CD14-positive monocyte (primary cell): ENCODE measurements around the gene HSPB2. TPM values are rescaled to one million over a fixed set of nuclear protein-coding genes. Genes with fewer than 3 reads are reported as not detected.

Experiments
- DNase-seq, 3 donors: peaks; one replicate each; pipeline ENCODE4 v3.0.0-alpha.2; 2011 to 2022
- H2AFZ ChIP-seq: 2 replicates; pipeline ENCODE4 v1.6.0; 2012; ENCODE audit warnings: mild to moderate bottlenecking, low read depth, low read length, inconsistent platforms; ENCODE audit not compliant: insufficient read depth, poor library complexity, severe bottlenecking
- H3K27ac ChIP-seq, 2 donors: 1 replicate in 1 of 2; 2 replicates in 1 of 2; pipeline ENCODE4 v1.5.1; 2012 to 2013; ENCODE audit warnings: low read length in 2 of 2, control low read depth in 1 of 2, inconsistent platforms in 1 of 2, low read depth in 1 of 2, mild to moderate bottlenecking in 1 of 2
- H3K27me3 ChIP-seq, 2 donors: one replicate each; pipeline versions ENCODE4 v1.6.0 to v1.6.1; 2011 to 2013; ENCODE audit warnings: low read length in 2 of 2; ENCODE audit not compliant: control insufficient read depth in 2 of 2, insufficient read depth in 2 of 2
- H3K36me3 ChIP-seq, 2 donors: replicated peaks in 1 of 2; 1 replicate in 1 of 2; 2 replicates in 1 of 2; pipeline versions ENCODE4 v1.5.1 to v1.6.1; 2012 to 2013; ENCODE audit warnings: low read length in 2 of 2, control low read depth in 1 of 2, inconsistent platforms in 1 of 2, mild to moderate bottlenecking in 1 of 2; ENCODE audit not compliant: insufficient read depth in 2 of 2, control insufficient read depth in 1 of 2
- H3K4me1 ChIP-seq, 2 donors: 1 replicate in 1 of 2; 2 replicates in 1 of 2; pipeline versions ENCODE4 v1.5.1 to v1.6.1; 2012 to 2013; ENCODE audit warnings: low read length in 2 of 2, control low read depth in 1 of 2, inconsistent platforms in 1 of 2, mild to moderate bottlenecking in 1 of 2, moderate library complexity in 1 of 2; ENCODE audit not compliant: insufficient read depth in 2 of 2, control insufficient read depth in 1 of 2
- H3K4me2 ChIP-seq: replicated peaks from 2 replicates; pipeline ENCODE3; 2012; ENCODE audit warnings: low read length, moderate library complexity, mild to moderate bottlenecking; ENCODE audit not compliant: poor library complexity, severe bottlenecking; ENCODE audit errors: extremely low read depth
- H3K4me3 ChIP-seq, 3 experiments: fragments of 200-600 bp in 1 of 3; sonication (generic) in 1 of 3; replicated peaks in 1 of 3; 1 replicate in 2 of 3; 2 replicates in 1 of 3; pipeline ENCODE4 v1.5.1; 2011 to 2013; ENCODE audit warnings: low read length in 3 of 3, mild to moderate bottlenecking in 3 of 3, control low read depth in 2 of 3, low read depth in 2 of 3, inconsistent platforms in 1 of 3, moderate library complexity in 1 of 3
- H3K79me2 ChIP-seq: 2 replicates; pipeline ENCODE4 v1.6.0; 2012; ENCODE audit warnings: mild to moderate bottlenecking, control low read depth, inconsistent platforms, low read length, moderate library complexity; ENCODE audit not compliant: insufficient read depth
- H3K9ac ChIP-seq: 2 replicates; pipeline ENCODE4 v1.6.0; 2017; ENCODE audit warnings: low read length, mild to moderate bottlenecking; ENCODE audit not compliant: insufficient read depth, poor library complexity, severe bottlenecking
- H3K9me3 ChIP-seq, 2 donors: replicated peaks in 1 of 2; 1 replicate in 1 of 2; 2 replicates in 1 of 2; pipeline versions ENCODE4 v1.5.1 to v1.6.1; 2012 to 2013; ENCODE audit warnings: low read length in 2 of 2, control low read depth in 1 of 2; ENCODE audit not compliant: control insufficient read depth in 1 of 2, insufficient read depth in 1 of 2
- H4K20me1 ChIP-seq: 2 replicates; pipeline ENCODE4 v1.6.0; 2012; ENCODE audit warnings: mild to moderate bottlenecking, low read length, control low read depth, moderate library complexity; ENCODE audit not compliant: insufficient read depth
- H3K27ac Mint-ChIP-seq, 7 donors: one replicate each; pipeline ENCODE4 v1.8.0; 2020; ENCODE audit warnings: mild to moderate bottlenecking in 7 of 7, mixed read lengths in 7 of 7, moderate library complexity in 6 of 7, inconsistent platforms in 2 of 7
- H3K27me3 Mint-ChIP-seq, 3 donors: one replicate each; pipeline ENCODE4 v1.8.0; 2021 to 2022; ENCODE audit warnings: low read depth in 3 of 3, mild to moderate bottlenecking in 3 of 3, mixed read lengths in 3 of 3, moderate library complexity in 3 of 3, inconsistent platforms in 1 of 3
- H3K36me3 Mint-ChIP-seq, 2 donors: one replicate each; pipeline ENCODE4 v1.8.0; 2020; ENCODE audit warnings: mixed read lengths in 2 of 2, inconsistent platforms in 1 of 2, mild to moderate bottlenecking in 1 of 2
- H3K4me1 Mint-ChIP-seq: one replicate; pipeline ENCODE4 v1.8.0; 2020; ENCODE audit warnings: mild to moderate bottlenecking, mixed read lengths
- H3K4me3 Mint-ChIP-seq, 2 donors: one replicate each; pipeline ENCODE4 v1.8.0; 2020; ENCODE audit warnings: mild to moderate bottlenecking in 2 of 2, mixed read lengths in 2 of 2, moderate library complexity in 1 of 2
- H3K9me3 Mint-ChIP-seq, 7 donors: one replicate each; pipeline ENCODE4 v1.8.0; 2020 to 2022; ENCODE audit warnings: mixed read lengths in 7 of 7, mild to moderate bottlenecking in 6 of 7, moderate library complexity in 6 of 7, inconsistent platforms in 2 of 7
- CTCF ChIP-seq: fragments of 200-600 bp; IDR thresholded peaks from one replicate; pipeline ENCODE4 v1.8.0; 2022; ENCODE audit warnings: antibody characterized with exemption, mild to moderate bottlenecking
- WGBS: methylation state at CpG from one replicate; pipeline ENCODE4 v1.1.5; 2013; ENCODE audit warnings: missing lambda C conversion rate; ENCODE audit not compliant: insufficient coverage; 5-methylcytosine and 5-hydroxymethylcytosine counted together
- intact Hi-C, 2 donors: fragments of 100-400 bp; cut with micrococcal nuclease; formaldehyde crosslinking; loops; one replicate each; pipeline versions ENCODE4 v1.15.0 to v1.15.1; 2023
- polyA plus RNA-seq, 3 donors: library from polyadenylated mRNA; depleted of rRNA in 1 of 3; unstranded in 2 of 3; stranded (reverse) in 1 of 3; fragments of 300-500 nt in 2 of 3; fragments of >200 nt in 1 of 3; fragmentation: Illumina TruSeq in 2 of 3; gene quantifications; 1 replicate in 2 of 3; 2 replicates in 1 of 3; pipeline ENCODE4 v1.2.3, GENCODE V29; 2012 to 2021
- small RNA-seq: library from RNA; depleted of rRNA; stranded (forward); fragments of <200 nt; gene quantifications from one replicate; pipeline ENCODE3, GENCODE V24; 2012; ENCODE audit warnings: low read depth; ENCODE audit not compliant: insufficient read length

Gene HSPB2
- polyA plus RNA-seq, 3 donors, result not detected

DNA sequence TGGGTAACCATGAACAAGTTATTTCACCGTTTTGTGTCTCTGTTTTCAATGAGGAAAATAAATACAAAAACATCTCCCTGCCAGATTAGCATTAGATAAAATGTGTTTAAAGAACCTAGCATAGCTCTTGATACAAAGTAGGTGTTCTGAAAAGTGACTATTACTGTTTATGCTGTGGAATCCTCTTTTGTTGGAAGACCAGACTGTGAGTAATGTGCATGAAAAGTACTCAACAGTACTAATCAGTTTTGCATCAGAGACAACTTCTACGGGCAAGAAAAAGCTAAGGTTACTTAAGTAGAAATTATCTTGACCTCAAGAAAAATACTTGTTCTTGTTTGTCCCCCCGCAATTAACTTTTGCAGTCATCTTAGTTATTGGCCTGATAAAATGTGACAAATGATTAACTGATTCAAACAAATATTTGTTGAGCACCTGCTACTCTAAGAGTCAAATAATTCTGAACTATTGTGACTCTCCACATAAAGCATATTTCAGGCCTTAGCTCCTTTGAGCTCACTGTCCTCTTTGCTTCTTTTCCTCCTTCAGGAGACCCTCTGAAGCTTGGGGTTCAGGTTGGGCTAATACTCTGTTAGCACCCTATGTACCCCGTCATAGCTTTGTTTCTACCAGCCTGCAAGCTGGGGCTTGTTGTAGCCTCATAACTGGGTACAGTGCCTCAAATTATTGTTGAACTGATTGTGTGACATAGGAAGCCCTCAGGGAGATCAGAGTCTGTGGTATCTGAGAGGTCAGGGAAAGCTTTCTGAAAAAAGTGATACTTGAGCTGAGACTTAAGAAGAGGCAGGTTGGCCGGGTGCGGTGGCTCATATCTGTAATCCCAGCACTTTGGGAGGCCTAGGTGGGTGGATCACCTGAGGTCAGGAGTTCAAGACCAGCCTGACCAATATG lies 49.1 kb downstream of the HSPB2 start:
- no peak for TF ChIP-seq CTCF
- Histone ChIP-seq H4K20me1 (no peaks in the 10 kb centered on the region), H3K79me2 (no peaks in the 10 kb centered on the region), H3K4me2 (no peak overlapping the region), H3K27me3 (no peaks in the 10 kb centered on the region), H3K36me3 (no peaks in the 10 kb centered on the region), H3K4me1 (no peaks in the 10 kb centered on the region), H3K9ac (no peak overlapping the region), H3K4me3 (no peak overlapping the region), H3K9me3 (no peaks in the 10 kb centered on the region), H2AFZ (no peak overlapping the region), H3K27ac (no peak overlapping the region)
- 94% methylated on average over 3 of the region's 6 CpGs for WGBS
- H3K36me3 Mint-ChIP-seq, result no peaks in the 10 kb centered on the region
- no peak overlapping the region for H3K27ac Mint-ChIP-seq
- H3K27me3 Mint-ChIP-seq, result peaks cover 0 to under 1% (median 0%) of the 10 kb centered on the region in 3 donors
- peaks cover 0 to 3% (median 0%) of the 10 kb centered on the region in 7 donors for H3K9me3 Mint-ChIP-seq
- no peak overlapping the region for H3K4me3 Mint-ChIP-seq
- intact Hi-C loops, result no loop called here
- no peak for DNase-seq
- H3K4me1 Mint-ChIP-seq, result no peaks in the 10 kb centered on the region

Small RNA genes within 50 kb of the gene (small RNA-seq; reads per million reads assigned to genes)
- not detected for gene C11orf52
- not detected for gene GNG5P3
- not detected for gene RNA5SP351
- not detected for gene RPL37AP8

Other genes with a start within 250 kb of the HSPB2 start
- 10 to 100 TPM in 2 of 3 donors, 1 to 10 TPM in 1; 5.4 to 16.9 (median 11.2) TPM for gene PPP2R1B, start 146.3 kb upstream of the HSPB2 start, polyA plus RNA-seq
- gene ALG9, start 41.2 kb upstream of the HSPB2 start, polyA plus RNA-seq, result 1 to 10 TPM; 7.4 to 7.9 (median 7.8) TPM
- 1 to 10 TPM; 1.9 to 2.3 (median 2.0) TPM for gene FDXACB1, start 33.6 kb upstream of the HSPB2 start, polyA plus RNA-seq
- 1 to 10 TPM; 3.6 to 5.3 (median 5.0) TPM for gene CFAP68, start 33.2 kb upstream of the HSPB2 start, polyA plus RNA-seq
- gene CRYAB, start 964 bp upstream of the HSPB2 start, polyA plus RNA-seq, result not detected
- not detected for gene C11orf52, start 6.2 kb downstream of the HSPB2 start, polyA plus RNA-seq
- under 1 TPM in 2 of 3 donors, not detected in 1; 0.07 to 0.17 TPM for gene DIXDC1, start 24.6 kb downstream of the HSPB2 start, polyA plus RNA-seq
- gene DLAT, start 112.7 kb downstream of the HSPB2 start, polyA plus RNA-seq, result 10 to 100 TPM in 2 of 3 donors, 1 to 10 TPM in 1; 5.8 to 14.6 (median 11.5) TPM
- not detected for gene PIH1D2, start 161.3 kb downstream of the HSPB2 start, polyA plus RNA-seq
- 1 to 10 TPM; 5.3 to 9.4 (median 7.7) TPM for gene NKAPD1, start 161.6 kb downstream of the HSPB2 start, polyA plus RNA-seq
- 100 to 1,000 TPM in 2 of 3 donors, 10 to 100 TPM in 1; 27.9 to 160 (median 143) TPM for gene TIMM8B, start 174.0 kb downstream of the HSPB2 start, polyA plus RNA-seq
- gene SDHD, start 174.1 kb downstream of the HSPB2 start, polyA plus RNA-seq, result 100 to 1,000 TPM in 2 of 3 donors, 10 to 100 TPM in 1; 60.4 to 270 (median 270) TPM